ENCODE results near the gene TREML4.

- TF ChIP-seq CTCF (IDR thresholded peaks at IDR 0.05) (peak in 1 of 5 experiments; percentile 26), POLR2AphosphoS5 (IDR thresholded peaks at IDR 0.05) (no peak), EP300 (IDR thresholded peaks at IDR 0.05; ENCODE audit: low read depth) (no peak), POLR2A (IDR thresholded peaks at IDR 0.05) (no peak)
Observed at GRCh38 chr6:41191569-41191968, 36.6 kb upstream of the TREML4 start.

All from transverse colon (tissue), 4 donors.